A673 (cell line): ENCODE results near the gene INPP5F. TPM values are rescaled to one million over a fixed set of nuclear protein-coding genes. Genes with fewer than 3 reads are reported as not detected.

Experiments used
- BruUV-seq: library from RNA; stranded (reverse); fragments of 400-500 nt; replicated peaks from 2 replicates; lab custom pipeline; 2021; lab: Mats Ljungman, UMichigan
- CTCF ChIA-PET: fragments of 300-600 bp; sonication (Branson Sonifier 250); formaldehyde crosslinking; loops from one replicate; lab custom pipeline; 2022; ENCODE audit warnings: antibody characterized with exemption; lab: Charles Lee
- POLR2A ChIA-PET: fragments of 300-600 bp; sonication (Branson Sonifier 250); formaldehyde crosslinking; loops from one replicate; lab custom pipeline; 2022; ENCODE audit warnings: antibody characterized with exemption; ENCODE audit not compliant: low non-redundant PET; lab: Charles Lee
- DNase-seq: peaks from one replicate; pipeline ENCODE4 v3.0.0-alpha.2; 2015; ENCODE audit warnings: low spot score
- H3K27ac ChIP-seq: fragments of 200-600 bp; sonication (generic); 2 replicates; pipeline ENCODE4 v1.5.1; 2016; ENCODE audit warnings: mixed run types, low read depth, mild to moderate bottlenecking, mixed read lengths, antibody characterized with exemption, low read length; ENCODE audit not compliant: poor library complexity, severe bottlenecking
- H3K27me3 ChIP-seq: fragments of 200-600 bp; sonication (generic); replicated peaks from 2 replicates; pipeline ENCODE4 v1.6.1; 2017; ENCODE audit warnings: mixed run types, low read depth, mild to moderate bottlenecking, mixed read lengths, antibody characterized with exemption, low read length; ENCODE audit not compliant: insufficient read depth, poor library complexity
- H3K36me3 ChIP-seq: fragments of 200-600 bp; sonication (generic); 2 replicates; pipeline ENCODE4 v1.6.1; 2016; ENCODE audit warnings: mixed run types, mild to moderate bottlenecking, mixed read lengths, antibody characterized with exemption, low read length; ENCODE audit not compliant: insufficient read depth, poor library complexity, severe bottlenecking
- H3K4me1 ChIP-seq: fragments of 200-600 bp; sonication (generic); 2 replicates; pipeline ENCODE4 v1.6.1; 2017; ENCODE audit warnings: mixed run types, mild to moderate bottlenecking, mixed read lengths, antibody characterized with exemption, low read length; ENCODE audit not compliant: insufficient read depth, poor library complexity, severe bottlenecking
- H3K4me3 ChIP-seq: fragments of 200-600 bp; sonication (generic); 2 replicates; pipeline ENCODE4 v1.5.1; 2016; ENCODE audit warnings: low read depth, mixed run types, mild to moderate bottlenecking, mixed read lengths, low read length; ENCODE audit not compliant: poor library complexity, severe bottlenecking
- H3K9me3 ChIP-seq: fragments of 200-600 bp; sonication (generic); 2 replicates; pipeline ENCODE4 v1.6.1; 2016; ENCODE audit warnings: mixed run types, low read depth, mild to moderate bottlenecking, mixed read lengths, antibody characterized with exemption, low read length; ENCODE audit not compliant: poor library complexity, severe bottlenecking
- CTCF ChIP-seq: fragments of 300-800, 200-600 bp; sonication (generic); conservative IDR thresholded peaks from 2 replicates; pipeline ENCODE4 v1.5.1; 2017; ENCODE audit warnings: low read depth, mild to moderate bottlenecking, antibody characterized with exemption, low read length, moderate library complexity, mixed read lengths
- EZH2 ChIP-seq: fragments of 200-600 bp; sonication (generic); IDR thresholded peaks from 2 replicates; pipeline ENCODE4 v1.6.1; 2017; ENCODE audit warnings: borderline replicate concordance, low read depth, mild to moderate bottlenecking, mixed read lengths, antibody characterized with exemption, low read length; ENCODE audit not compliant: poor library complexity, severe bottlenecking
- intact Hi-C: fragments of 100-400 bp; cut with micrococcal nuclease; formaldehyde crosslinking; loops from one replicate; pipeline ENCODE4 v1.10.0; 2022; ENCODE audit not compliant: unreplicated experiment
- total RNA-seq: library from RNA; stranded (reverse); gene quantifications from 2 replicates; pipeline ENCODE4 v1.2.3, GENCODE V29; 2021

Gene INPP5F
- total RNA-seq, 1 experiment from 2014 or later = 22.0 TPM

- POLR2A ChIA-PET = no interaction called here
Measured at GRCh38 chr10:119679480-119679829, 46.4 kb upstream of the INPP5F start.

DNA sequence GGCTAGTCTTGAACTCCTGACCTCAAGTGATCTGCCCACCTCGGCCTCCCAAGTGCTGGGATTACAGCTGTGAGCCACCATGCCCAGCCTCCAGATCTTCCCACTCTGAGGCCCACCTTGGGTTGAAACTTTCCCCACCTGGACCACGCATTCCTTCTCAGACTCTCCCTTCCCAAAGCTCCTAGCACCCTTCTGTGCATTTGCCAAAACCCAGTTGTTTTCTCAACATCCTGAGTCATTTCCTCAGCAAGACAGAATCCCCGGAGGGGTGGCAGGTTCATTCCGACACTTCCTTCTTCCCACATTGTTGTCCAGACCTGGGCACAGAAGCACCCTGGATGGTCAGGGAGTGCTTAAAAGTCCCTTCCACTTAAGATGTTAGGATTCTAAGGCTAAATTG lies 45.8 kb upstream of the INPP5F start:
- H3K4me1 ChIP-seq = peaks cover 4% of the 10 kb centered on the region

More at GRCh38 chr10:119679480-119679829, 46.4 kb upstream of the INPP5F start:
- no peak overlapping the region for H3K4me3 ChIP-seq
- H3K4me1 ChIP-seq = peaks cover 5% of the 10 kb centered on the region
- CTCF ChIA-PET = no interaction called here
- H3K27ac ChIP-seq = no peak overlapping the region
- no peak for TF ChIP-seq EZH2
- no peak for TF ChIP-seq CTCF
- intact Hi-C loops = no loop called here
- no TSS peak for BruUV-seq
- peaks cover 29% of the 10 kb centered on the region for H3K36me3 ChIP-seq
- H3K27me3 ChIP-seq = no peaks in the 10 kb centered on the region
- H3K9me3 ChIP-seq = no peaks in the 10 kb centered on the region
- DNase-seq = no peak

GRCh38 chr10:119680650-119681081 lies 45.2 kb upstream of the INPP5F start:
- no peaks in the 10 kb centered on the region for H3K27me3 ChIP-seq
- BruUV-seq = no TSS peak
- peak overlapping the region; percentile 37 for H3K27ac ChIP-seq
- no peaks in the 10 kb centered on the region for H3K9me3 ChIP-seq
- POLR2A ChIA-PET = no interaction called here
- H3K4me3 ChIP-seq = no peak overlapping the region
- DNase-seq = no peak
- CTCF ChIA-PET = no interaction called here
- TF ChIP-seq EZH2 = no peak
- TF ChIP-seq CTCF = no peak
- no peaks in the 10 kb centered on the region for H3K4me1 ChIP-seq
- H3K36me3 ChIP-seq = peaks cover 26% of the 10 kb centered on the region
- intact Hi-C loops = no loop called here

More for the DNA sequence above, 45.8 kb upstream of the INPP5F start:
- Histone ChIP-seq H3K4me3 (no peak overlapping the region), H3K9me3 (no peaks in the 10 kb centered on the region), H3K27me3 (no peaks in the 10 kb centered on the region), H3K27ac (peak overlapping the region; percentile 37), H3K36me3 (peaks cover 26% of the 10 kb centered on the region)
- CTCF ChIA-PET = no interaction called here
- peak; percentile 33 for DNase-seq
- no TSS peak for BruUV-seq
- POLR2A ChIA-PET = no interaction called here
- TF ChIP-seq CTCF (no peak), EZH2 (no peak)
- intact Hi-C loops = no loop called here
